ENCODE measurements around the gene MAVS. TPM values are rescaled to one million over a fixed set of nuclear protein-coding genes. Genes with fewer than 3 reads are reported as not detected.
A peak's percentile ranks its signal among the peaks of the same experiment; 100 is the strongest.

Gene MAVS
- total RNA-seq, 1 experiment from 2014 or later, result 24.2 TPM

- H2BK120ac ChIP-seq (ENCODE audit: low read depth, low read length, poor library complexity, severe bottlenecking), result no peak overlapping the region
- H3K9me3 ChIP-seq (ENCODE audit: control insufficient read depth, low read depth, low read length), result no peaks in the 10 kb centered on the region
- no peak overlapping the region for H3K4ac ChIP-seq (ENCODE audit: low read depth, low read length)
- H2BK5ac ChIP-seq (ENCODE audit: insufficient read length, low read length), result no peak overlapping the region
- peaks cover 27 to 34% of the 10 kb centered on the region in 2 experiments for H3K4me1 Mint-ChIP-seq
- H3K27ac Mint-ChIP-seq, result peak overlapping the region in 2 of 3 experiments; percentile 49 to 76; a peak in 3 of 7 replicates
- H3K27ac ChIP-seq (ENCODE audit: insufficient read length, low read depth, low read length), result no peak overlapping the region
- H3K4me1 ChIP-seq (ENCODE audit: insufficient read depth, low read length), result no peaks in the 10 kb centered on the region
- no peak overlapping the region for H2AFZ ChIP-seq (ENCODE audit: low read length)
- H3K36me3 Mint-ChIP-seq (ENCODE audit: insufficient read depth in 1 of 3, low read depth in 3 of 3), result peaks cover 0 to 15% (median 9%) of the 10 kb centered on the region in 3 experiments; a peak in 6 of 7 replicates
- H3K27me3 Mint-ChIP-seq (ENCODE audit: low read depth), result no peaks in the 10 kb centered on the region
- peaks cover 81% of the 10 kb centered on the region for H3K79me2 ChIP-seq (ENCODE audit: insufficient read depth, low read length)
- H3K18ac ChIP-seq (ENCODE audit: insufficient read length, low read depth, low read length), result no peak overlapping the region
- H4K5ac ChIP-seq (ENCODE audit: insufficient read length, low read depth, low read length), result no peak overlapping the region
- H3K27me3 ChIP-seq (ENCODE audit: insufficient read depth, low read length), result no peaks in the 10 kb centered on the region
- no peaks in the 10 kb centered on the region for H4K20me1 ChIP-seq (ENCODE audit: control insufficient read depth, insufficient read depth, insufficient read length)
- H2BK15ac ChIP-seq (ENCODE audit: low read depth, low read length), result no peak overlapping the region
- TF ChIP-seq CTCF (conservative IDR thresholded peaks at IDR 0.05), result no peak
- no peak for DNase-seq
- no peak overlapping the region for H3K9ac ChIP-seq (ENCODE audit: extremely low read depth, insufficient read length, low read length)
- no peak overlapping the region for H2BK20ac ChIP-seq (ENCODE audit: low read depth, low read length, poor library complexity, severe bottlenecking)
- no peaks in the 10 kb centered on the region for H3K9me3 Mint-ChIP-seq
- H3K56ac ChIP-seq (ENCODE audit: insufficient read length, low read depth, low read length), result no peak overlapping the region
- no peak overlapping the region for H3K4me2 ChIP-seq (ENCODE audit: insufficient read depth, insufficient read length, low read length)
- no peak overlapping the region for H4K8ac ChIP-seq (replicated peaks; ENCODE audit: insufficient read length, low read depth, low read length)
- no CpG with 5 or more reads among the region's 9 CpGs for WGBS (ENCODE audit: extremely low coverage, insufficient read length, low lambda C conversion rate)
- H3K14ac ChIP-seq (ENCODE audit: insufficient read depth, low read length), result no peak overlapping the region
- no peak overlapping the region for H3K4me3 Mint-ChIP-seq
- no peak overlapping the region for H2BK12ac ChIP-seq (ENCODE audit: insufficient read length, low read depth, low read length)
- no peak overlapping the region for H2AK5ac ChIP-seq (ENCODE audit: insufficient read length, low read length)
- no peaks in the 10 kb centered on the region for H3K23me2 ChIP-seq (ENCODE audit: insufficient read length, low read depth, low read length, poor library complexity, severe bottlenecking)
- no peaks in the 10 kb centered on the region for H3K79me1 ChIP-seq (ENCODE audit: insufficient read depth, low read depth, low read length, poor library complexity, severe bottlenecking)
- no peak overlapping the region for H3T11ph ChIP-seq (ENCODE audit: low read length)
- H4K91ac ChIP-seq (ENCODE audit: insufficient read length, low read depth, low read length), result no peak overlapping the region
- H3K23ac ChIP-seq (ENCODE audit: insufficient read length, low read depth, low read length), result no peak overlapping the region
These were observed 55.2 kb downstream of the MAVS start for GRCh38 chr20:3901706-3902440.
